ENCODE results near the gene TRAF5.

GRCh38 chr1:211336161-211336560 lies 9.5 kb downstream of the TRAF5 start:
- TF ChIP-seq, protein P1, sequence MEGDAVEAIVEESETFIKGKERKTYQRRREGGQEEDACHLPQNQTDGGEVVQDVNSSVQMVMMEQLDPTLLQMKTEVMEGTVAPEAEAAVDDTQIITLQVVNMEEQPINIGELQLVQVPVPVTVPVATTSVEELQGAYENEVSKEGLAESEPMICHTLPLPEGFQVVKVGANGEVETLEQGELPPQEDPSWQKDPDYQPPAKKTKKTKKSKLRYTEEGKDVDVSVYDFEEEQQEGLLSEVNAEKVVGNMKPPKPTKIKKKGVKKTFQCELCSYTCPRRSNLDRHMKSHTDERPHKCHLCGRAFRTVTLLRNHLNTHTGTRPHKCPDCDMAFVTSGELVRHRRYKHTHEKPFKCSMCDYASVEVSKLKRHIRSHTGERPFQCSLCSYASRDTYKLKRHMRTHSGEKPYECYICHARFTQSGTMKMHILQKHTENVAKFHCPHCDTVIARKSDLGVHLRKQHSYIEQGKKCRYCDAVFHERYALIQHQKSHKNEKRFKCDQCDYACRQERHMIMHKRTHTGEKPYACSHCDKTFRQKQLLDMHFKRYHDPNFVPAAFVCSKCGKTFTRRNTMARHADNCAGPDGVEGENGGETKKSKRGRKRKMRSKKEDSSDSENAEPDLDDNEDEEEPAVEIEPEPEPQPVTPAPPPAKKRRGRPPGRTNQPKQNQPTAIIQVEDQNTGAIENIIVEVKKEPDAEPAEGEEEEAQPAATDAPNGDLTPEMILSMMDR (IDR thresholded peaks at IDR 0.05; ENCODE audit: insufficient read depth, low read depth, low read length), result no peak
- no peak for TF ChIP-seq EZH2 (IDR thresholded peaks at IDR 0.05; ENCODE audit: insufficient read depth, low read length)

Data from astrocyte (in vitro differentiated cells and primary cell).